K562 (cell line): ENCODE results near the gene CKLF.

Experiments used
- CTCF ChIP-seq, 3 experiments: IDR thresholded peaks in 2 of 3; conservative IDR thresholded peaks in 1 of 3; 2 replicates each; pipeline ENCODE4 v1.5.1; 2011 to 2012; ENCODE audit warnings: low read length in 3 of 3, mild to moderate bottlenecking in 3 of 3, control low read depth in 2 of 3, improper control_type of control experiment in 1 of 3, inconsistent platforms in 1 of 3, low read depth in 1 of 3, mixed read lengths in 1 of 3, moderate library complexity in 1 of 3; ENCODE audit not compliant: insufficient read depth in 2 of 3
- KAT7 ChIP-seq: sonication (generic); formaldehyde crosslinking; IDR thresholded peaks from 2 replicates; pipeline ENCODE4 v1.8.0; 2022; ENCODE audit warnings: missing genetic modification reagents, mild to moderate bottlenecking, borderline replicate concordance
- RAD51 ChIP-seq: fragments of 450-650 bp; IDR thresholded peaks from 2 replicates; pipeline ENCODE4 v1.7.1; 2016; ENCODE audit warnings: low read depth, mild to moderate bottlenecking, borderline replicate concordance
- TAF7 ChIP-seq: fragments of 450-650 bp; IDR thresholded peaks from 2 replicates; pipeline ENCODE4 v1.6.1; 2016; ENCODE audit warnings: missing genetic modification characterization, missing compliant biosample characterization
- ZNF561 ChIP-seq: fragments of 450-650 bp; formaldehyde crosslinking; conservative IDR thresholded peaks from 2 replicates; pipeline ENCODE4 v1.4.0; 2020; ENCODE audit warnings: mild to moderate bottlenecking, moderate library complexity

- TF ChIP-seq CTCF (IDR thresholded peaks at IDR 0.05 in 2 of 3, conservative IDR thresholded peaks at IDR 0.05 in 1 of 3; ENCODE audit: insufficient read depth in 2 of 3, low read depth in 1 of 3, low read length in 3 of 3), result peak; percentile 37 to 48 (median 39); a peak in 3 of 6 replicates
- TF ChIP-seq TAF7 (tag), result no peak
- TF ChIP-seq RAD51, result no peak
- TF ChIP-seq ZNF561 (CRISPR knock-in tag), result no peak
- no peak for TF ChIP-seq KAT7
These were observed 40.6 kb upstream of the CKLF start for GRCh38 chr16:66511602-66512271.
